H9 (cell line): ENCODE data around the gene MED25. TPM values are rescaled to one million over a fixed set of nuclear protein-coding genes. Genes with fewer than 3 reads are reported as not detected.

Source experiments
- DNase-seq: peaks from one replicate; pipeline ENCODE4 v3.0.0-alpha.2; 2017
- H2AFZ ChIP-seq: one replicate; pipeline ENCODE4 v1.6.1; 2013; ENCODE audit warnings: mild to moderate bottlenecking, low read length, control low read depth, moderate library complexity
- H2AK5ac ChIP-seq: 2 replicates; pipeline ENCODE4 v1.6.1; 2013; ENCODE audit warnings: low read length, control low read depth, mixed read lengths; ENCODE audit not compliant: insufficient read length
- H2BK120ac ChIP-seq: one replicate; pipeline ENCODE4 v1.6.1; 2013; ENCODE audit warnings: low read depth, mild to moderate bottlenecking, low read length, control low read depth, inconsistent platforms; ENCODE audit not compliant: poor library complexity, severe bottlenecking
- H2BK12ac ChIP-seq: 2 replicates; pipeline ENCODE4 v1.6.1; 2013; ENCODE audit warnings: low read length, control low read depth, mixed read lengths, low read depth; ENCODE audit not compliant: insufficient read length
- H2BK15ac ChIP-seq: 2 replicates; pipeline ENCODE4 v1.6.1; 2013; ENCODE audit warnings: low read depth, low read length, control low read depth
- H2BK20ac ChIP-seq: one replicate; pipeline ENCODE4 v1.6.1; 2013; ENCODE audit warnings: low read depth, mild to moderate bottlenecking, low read length, control low read depth, inconsistent platforms; ENCODE audit not compliant: poor library complexity, severe bottlenecking
- H2BK5ac ChIP-seq: 2 replicates; pipeline ENCODE4 v1.6.1; 2013; ENCODE audit warnings: low read length, control low read depth, mixed read lengths; ENCODE audit not compliant: insufficient read length
- H3K14ac ChIP-seq: 2 replicates; pipeline ENCODE4 v1.6.1; 2013; ENCODE audit warnings: low read length, control low read depth; ENCODE audit not compliant: insufficient read depth
- H3K18ac ChIP-seq: 2 replicates; pipeline ENCODE4 v1.6.1; 2013; ENCODE audit warnings: low read depth, mild to moderate bottlenecking, mixed read lengths, low read length, control low read depth; ENCODE audit not compliant: insufficient read length
- H3K23ac ChIP-seq: 2 replicates; pipeline ENCODE4 v1.6.1; 2013; ENCODE audit warnings: low read length, control low read depth, mixed read lengths, low read depth; ENCODE audit not compliant: insufficient read length
- H3K23me2 ChIP-seq: 2 replicates; pipeline ENCODE4 v1.6.1; 2013; ENCODE audit warnings: low read depth, mild to moderate bottlenecking, mixed read lengths, low read length, control low read depth; ENCODE audit not compliant: insufficient read length, poor library complexity, severe bottlenecking
- H3K27ac ChIP-seq: 2 replicates; pipeline ENCODE4 v1.5.1; 2013; ENCODE audit warnings: low read length, control low read depth, mixed read lengths, low read depth; ENCODE audit not compliant: insufficient read length
- H3K27me3 ChIP-seq: 2 replicates; pipeline ENCODE4 v1.6.1; 2013; ENCODE audit warnings: low read length, control low read depth, inconsistent platforms; ENCODE audit not compliant: insufficient read depth
- H3K4ac ChIP-seq: 2 replicates; pipeline ENCODE4 v1.6.1; 2013; ENCODE audit warnings: low read depth, mild to moderate bottlenecking, control low read depth, inconsistent platforms, low read length, moderate library complexity
- H3K4me1 ChIP-seq: 2 replicates; pipeline ENCODE4 v1.6.1; 2013; ENCODE audit warnings: low read length, control low read depth, inconsistent platforms; ENCODE audit not compliant: insufficient read depth
- H3K4me2 ChIP-seq: 2 replicates; pipeline ENCODE4 v1.6.1; 2013; ENCODE audit warnings: low read length, control low read depth, mixed read lengths; ENCODE audit not compliant: insufficient read length, insufficient read depth
- H3K56ac ChIP-seq: 2 replicates; pipeline ENCODE4 v1.6.1; 2013; ENCODE audit warnings: low read depth, mild to moderate bottlenecking, mixed read lengths, low read length, control low read depth; ENCODE audit not compliant: insufficient read length
- H3K79me1 ChIP-seq: 2 replicates; pipeline ENCODE4 v1.6.1; 2013; ENCODE audit warnings: low read depth, mild to moderate bottlenecking, moderate library complexity, low read length, control low read depth, inconsistent platforms; ENCODE audit not compliant: insufficient read depth, poor library complexity, severe bottlenecking
- H3K79me2 ChIP-seq: 2 replicates; pipeline ENCODE4 v1.6.1; 2013; ENCODE audit warnings: low read length, control low read depth, inconsistent platforms; ENCODE audit not compliant: insufficient read depth
- H3K9ac ChIP-seq: 2 replicates; pipeline ENCODE4 v1.6.1; 2013; ENCODE audit warnings: low read length, control low read depth, mixed read lengths; ENCODE audit not compliant: insufficient read length; ENCODE audit errors: extremely low read depth
- H3K9me3 ChIP-seq: one replicate; pipeline ENCODE4 v1.6.1; 2013; ENCODE audit warnings: low read depth, low read length, inconsistent platforms; ENCODE audit not compliant: control insufficient read depth
- H3T11ph ChIP-seq: one replicate; pipeline ENCODE4 v1.6.1; 2013; ENCODE audit warnings: mild to moderate bottlenecking, low read length, control low read depth, inconsistent platforms
- H4K20me1 ChIP-seq: one replicate; pipeline ENCODE4 v1.6.1; 2013; ENCODE audit not compliant: control insufficient read depth, insufficient read length, insufficient read depth
- H4K5ac ChIP-seq: 2 replicates; pipeline ENCODE4 v1.6.1; 2013; ENCODE audit warnings: low read depth, mild to moderate bottlenecking, mixed read lengths, low read length, control low read depth; ENCODE audit not compliant: insufficient read length
- H4K8ac ChIP-seq: replicated peaks from 2 replicates; pipeline ENCODE4 v1.6.1; 2013; ENCODE audit warnings: low read length, control low read depth, mixed read lengths, low read depth; ENCODE audit not compliant: insufficient read length
- H4K91ac ChIP-seq: 2 replicates; pipeline ENCODE4 v1.6.1; 2013; ENCODE audit warnings: low read depth, mild to moderate bottlenecking, moderate library complexity, mixed read lengths, low read length, control low read depth; ENCODE audit not compliant: insufficient read length
- H3K27ac Mint-ChIP-seq, 3 experiments: 2 replicates in 2 of 3; 3 replicates in 1 of 3; pipeline ENCODE4 v1.8.0; 2020 to 2021; ENCODE audit warnings: mixed read lengths in 3 of 3, mild to moderate bottlenecking in 1 of 3, moderate library complexity in 1 of 3
- H3K27me3 Mint-ChIP-seq: 2 replicates; pipeline ENCODE4 v1.8.0; 2021; ENCODE audit warnings: low read depth, mild to moderate bottlenecking, moderate library complexity, mixed read lengths
- H3K36me3 Mint-ChIP-seq, 3 experiments: 2 replicates in 2 of 3; 3 replicates in 1 of 3; pipeline ENCODE4 v1.8.0; 2020 to 2021; ENCODE audit warnings: low read depth in 3 of 3, mixed read lengths in 3 of 3; ENCODE audit not compliant: insufficient read depth in 1 of 3
- H3K4me1 Mint-ChIP-seq, 2 experiments: 2 replicates each; pipeline ENCODE4 v1.8.0; 2020; ENCODE audit warnings: mixed read lengths in 2 of 2
- H3K4me3 Mint-ChIP-seq, 2 experiments: 2 replicates in 1 of 2; 3 replicates in 1 of 2; pipeline ENCODE4 v1.8.0; 2020 to 2021; ENCODE audit warnings: mild to moderate bottlenecking in 2 of 2, mixed read lengths in 2 of 2, moderate library complexity in 1 of 2
- H3K9me3 Mint-ChIP-seq, 2 experiments: 2 replicates in 1 of 2; 3 replicates in 1 of 2; pipeline ENCODE4 v1.8.0; 2020; ENCODE audit warnings: mild to moderate bottlenecking in 2 of 2, mixed read lengths in 2 of 2, moderate library complexity in 1 of 2
- CTCF ChIP-seq: fragments of 200-600 bp; sonication (generic); conservative IDR thresholded peaks from 3 replicates; pipeline ENCODE4 v1.8.0; 2021; ENCODE audit warnings: antibody characterized with exemption, mild to moderate bottlenecking
- WGBS: extraction: QIAGEN DNeasy Blood & Tissue Kit; methylation state at CpG from one replicate; pipeline ENCODE4 v1.1.7; 2013; ENCODE audit warnings: missing lambda C conversion rate, low lambda C conversion rate, mixed read lengths; ENCODE audit not compliant: insufficient read length; ENCODE audit errors: extremely low coverage; 5-methylcytosine and 5-hydroxymethylcytosine counted together
- total RNA-seq: library from RNA; stranded (reverse); gene quantifications from 2 replicates; pipeline ENCODE4 v1.2.1, GENCODE V29; 2021

Gene MED25
- total RNA-seq, 1 experiment from 2014 or later, result 77.5 TPM

- Histone ChIP-seq H2BK15ac (no peak overlapping the region), H2AK5ac (no peak overlapping the region), H4K91ac (no peak overlapping the region), H2BK120ac (no peak overlapping the region), H3K56ac (no peak overlapping the region), H3K4me1 (no peaks in the 10 kb centered on the region), H4K5ac (no peak overlapping the region), H3K4ac (no peak overlapping the region), H2BK12ac (no peak overlapping the region), H3K18ac (no peak overlapping the region), H3K27ac (no peak overlapping the region), H3K79me1 (peaks cover 5% of the 10 kb centered on the region), H3K14ac (no peak overlapping the region), H3K9ac (no peak overlapping the region), H3K23me2 (peaks cover 11% of the 10 kb centered on the region), H3K23ac (no peak overlapping the region), H3K27me3 (no peaks in the 10 kb centered on the region), H4K8ac (no peak overlapping the region), H2BK20ac (no peak overlapping the region), H3T11ph (no peak overlapping the region), H2BK5ac (no peak overlapping the region), H2AFZ (no peak overlapping the region), H3K4me2 (no peak overlapping the region), H4K20me1 (no peaks in the 10 kb centered on the region), H3K79me2 (no peaks in the 10 kb centered on the region; the same call in 1 of the 2 replicates), H3K9me3 (no peaks in the 10 kb centered on the region)
- Mint-ChIP-seq H3K9me3 (peaks cover 0 to 4% of the 10 kb centered on the region in 2 experiments; a peak in 1 of 5 replicates), H3K27ac (peak overlapping the region in 2 of 3 experiments; percentile 46 to 91; a peak in 2 of 7 replicates), H3K4me1 (peaks cover 23 to 42% of the 10 kb centered on the region in 2 experiments), H3K36me3 (peaks cover 26 to 54% (median 43%) of the 10 kb centered on the region in 3 experiments), H3K27me3 (peaks cover 1% of the 10 kb centered on the region; the same call in 1 of the 2 replicates), H3K4me3 (peak overlapping the region; percentile 95 to 98; a peak in 4 of 5 replicates)
- WGBS, result no CpG with 5 or more reads among the region's 13 CpGs
- DNase-seq, result no peak
- TF ChIP-seq CTCF, result no peak
Observed at GRCh38 chr19:49864890-49865289, 46.8 kb downstream of the MED25 start.
